Endothelial cell (in vitro differentiated cells): ENCODE results near the gene RASGRP1. TPM values are rescaled to one million over a fixed set of nuclear protein-coding genes. Genes with fewer than 3 reads are reported as not detected.
A peak's percentile ranks its signal among the peaks of the same experiment; 100 is the strongest.

Experiments
- DNase-seq: peaks from one replicate; pipeline ENCODE4 v3.0.0; 2021; ENCODE audit warnings: low spot score
- H3K27ac Mint-ChIP-seq: one replicate; pipeline ENCODE4 v1.8.0; 2021; ENCODE audit warnings: mixed read lengths, inconsistent platforms; ENCODE audit not compliant: unreplicated experiment
- H3K27me3 Mint-ChIP-seq: one replicate; pipeline ENCODE4 v1.8.0; 2021; ENCODE audit warnings: mild to moderate bottlenecking, moderate library complexity, mixed read lengths, inconsistent platforms; ENCODE audit not compliant: unreplicated experiment
- H3K36me3 Mint-ChIP-seq: one replicate; pipeline ENCODE4 v1.8.0; 2021; ENCODE audit warnings: mild to moderate bottlenecking, low read depth, mixed read lengths, inconsistent platforms; ENCODE audit not compliant: unreplicated experiment
- H3K4me1 Mint-ChIP-seq: one replicate; pipeline ENCODE4 v1.8.0; 2021; ENCODE audit warnings: mild to moderate bottlenecking, mixed read lengths, inconsistent platforms; ENCODE audit not compliant: unreplicated experiment
- H3K4me3 Mint-ChIP-seq: one replicate; pipeline ENCODE4 v1.8.0; 2021; ENCODE audit warnings: mild to moderate bottlenecking, mixed read lengths, inconsistent platforms; ENCODE audit not compliant: unreplicated experiment
- H3K9me3 Mint-ChIP-seq: one replicate; pipeline ENCODE4 v1.8.0; 2021; ENCODE audit warnings: mixed read lengths, inconsistent platforms; ENCODE audit not compliant: unreplicated experiment
- CTCF ChIP-seq: fragments of 200-600 bp; sonication (generic); IDR thresholded peaks from one replicate; pipeline ENCODE4 v1.5.0; 2021; ENCODE audit warnings: antibody characterized with exemption; ENCODE audit not compliant: unreplicated experiment
- long read RNA-seq: library from polyadenylated mRNA; unstranded; transcript quantifications from one replicate; pipeline ENCODE4 v2.0.0, GENCODE V29; 2020; ENCODE audit not compliant: unreplicated experiment
- total RNA-seq: library from RNA; stranded (reverse); fragmentation: NEBNext Ultra II Directional; extraction: Animal tissue kit (Norgen Biotek cat#: 25700); gene quantifications from one replicate; pipeline ENCODE4 v1.2.1, GENCODE V29; 2021; ENCODE audit not compliant: unreplicated experiment

The RASGRP1 gene
- 0.49 TPM for total RNA-seq
- long read RNA-seq, result 0 reads

GRCh38 chr15:38564557-38565286 lies at the start of gene RASGRP1:
Gene RASGRP1 (minus strand): TSS chr15:38564814. CDS start chr15:38564628, 186 bp downstream.
- H3K9me3 Mint-ChIP-seq, result no peaks in the 10 kb centered on the region
- DNase-seq, result peak; percentile 67
- H3K27ac Mint-ChIP-seq, result no peak within 1 kb of the TSS
- H3K27me3 Mint-ChIP-seq, result peaks cover 5% of the 10 kb centered on the region
- no peaks in the 10 kb centered on the region for H3K4me1 Mint-ChIP-seq
- no peaks in the 10 kb centered on the region for H3K36me3 Mint-ChIP-seq
- TF ChIP-seq CTCF, result no peak
- H3K4me3 Mint-ChIP-seq, result peak within 1 kb of the TSS; percentile 88

- no peak for TF ChIP-seq CTCF
- H3K4me1 Mint-ChIP-seq, result no peaks in the 10 kb centered on the region
- no peaks in the 10 kb centered on the region for H3K36me3 Mint-ChIP-seq
Observed at GRCh38 chr15:38613085-38613484, 48.5 kb upstream of the RASGRP1 start.

DNA sequence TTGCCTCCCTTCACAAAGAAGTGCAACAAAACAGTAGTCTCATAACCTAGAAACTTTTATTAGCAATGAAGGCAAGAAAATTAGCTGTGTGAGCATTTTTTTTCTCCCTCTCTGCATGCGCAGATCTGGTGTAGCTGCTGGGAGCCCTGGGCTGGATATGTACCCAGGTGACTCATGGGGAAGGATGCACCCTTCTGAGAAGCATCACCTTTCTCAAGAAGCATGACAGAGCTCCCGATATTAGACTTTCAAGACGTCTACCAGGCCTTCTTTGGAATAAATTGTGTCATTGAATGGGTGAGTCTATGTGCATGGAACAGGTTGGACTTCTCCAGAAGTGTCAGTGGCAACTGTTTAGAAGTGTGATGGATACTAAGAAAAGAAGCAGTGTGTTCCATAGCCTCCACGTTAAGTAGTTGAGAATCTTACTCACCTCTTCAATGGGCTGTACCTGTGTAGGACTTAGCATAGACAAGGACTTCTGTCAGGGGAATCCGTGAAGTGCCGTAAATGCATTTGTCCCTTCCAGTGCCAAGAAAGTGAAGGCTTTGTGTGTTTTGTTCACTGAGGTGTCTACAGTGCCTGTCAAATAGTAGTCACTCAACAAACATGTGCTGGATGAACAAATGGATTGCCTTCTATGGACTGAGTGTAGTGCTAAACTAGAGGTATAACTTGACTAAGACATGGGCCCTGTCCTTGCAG lies 47.7 kb upstream of the RASGRP1 start:
- Mint-ChIP-seq H3K4me1 (no peaks in the 10 kb centered on the region), H3K9me3 (no peaks in the 10 kb centered on the region), H3K4me3 (no peak overlapping the region), H3K36me3 (no peaks in the 10 kb centered on the region), H3K27me3 (no peaks in the 10 kb centered on the region), H3K27ac (no peak overlapping the region)
- no peak for DNase-seq
- TF ChIP-seq CTCF, result no peak

More at GRCh38 chr15:38613085-38613484, 48.5 kb upstream of the RASGRP1 start:
- no peaks in the 10 kb centered on the region for H3K9me3 Mint-ChIP-seq
- DNase-seq, result no peak
- no peak overlapping the region for H3K27ac Mint-ChIP-seq
- H3K27me3 Mint-ChIP-seq, result peaks cover under 1% of the 10 kb centered on the region
- no peak overlapping the region for H3K4me3 Mint-ChIP-seq

DNA sequence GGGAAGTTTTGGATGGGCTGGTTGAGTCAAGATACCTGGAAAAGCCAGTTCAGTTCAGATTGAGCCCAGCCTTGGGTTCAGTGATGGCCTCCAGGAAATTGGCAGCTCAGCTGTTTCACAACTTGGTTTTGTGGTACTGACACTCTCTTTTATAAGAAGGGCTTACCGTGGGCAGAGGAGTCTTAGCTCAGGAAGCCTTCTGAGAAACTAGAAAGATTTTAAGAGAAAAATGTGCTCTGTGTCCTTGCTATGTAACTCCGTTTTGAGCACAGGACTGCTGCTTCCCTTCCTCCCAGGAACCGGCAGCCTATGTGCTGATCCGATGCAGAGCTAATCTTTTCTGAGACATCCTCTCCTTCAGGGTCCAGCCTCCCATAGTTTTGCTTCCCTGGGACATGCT lies 46.6 kb upstream of the RASGRP1 start:
- no peaks in the 10 kb centered on the region for H3K36me3 Mint-ChIP-seq
- H3K4me3 Mint-ChIP-seq, result no peak overlapping the region
- DNase-seq, result no peak
- no peaks in the 10 kb centered on the region for H3K27me3 Mint-ChIP-seq
- H3K4me1 Mint-ChIP-seq, result no peaks in the 10 kb centered on the region
- no peaks in the 10 kb centered on the region for H3K9me3 Mint-ChIP-seq
- H3K27ac Mint-ChIP-seq, result no peak overlapping the region
- TF ChIP-seq CTCF, result no peak

DNA sequence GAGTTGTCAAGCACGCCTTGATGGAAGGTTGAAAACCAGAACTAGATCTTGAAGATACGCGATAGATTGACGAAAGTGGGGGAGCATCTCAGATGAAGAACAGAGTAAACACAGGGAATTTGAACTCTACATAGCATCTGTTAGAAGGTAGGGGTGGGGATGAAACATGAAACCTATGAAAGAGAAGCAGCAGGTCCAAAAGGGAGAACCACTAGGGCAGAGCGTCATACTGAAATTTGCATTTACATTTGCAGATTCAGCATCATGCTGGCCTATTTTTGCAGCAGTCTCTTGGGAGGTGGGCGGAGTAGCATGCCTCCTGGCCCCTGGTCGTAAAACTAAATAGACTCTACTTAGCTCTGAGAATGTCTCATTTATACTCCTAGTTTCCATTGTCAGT lies 46.1 kb upstream of the RASGRP1 start:
- no peaks in the 10 kb centered on the region for H3K27me3 Mint-ChIP-seq
- no peak for DNase-seq
- H3K9me3 Mint-ChIP-seq, result no peaks in the 10 kb centered on the region
- H3K4me3 Mint-ChIP-seq, result no peak overlapping the region
- no peaks in the 10 kb centered on the region for H3K4me1 Mint-ChIP-seq
- no peak overlapping the region for H3K27ac Mint-ChIP-seq
- no peak for TF ChIP-seq CTCF
- H3K36me3 Mint-ChIP-seq, result no peaks in the 10 kb centered on the region
